Activated T-cell treated with anti-CD3 and anti-CD28 coated beads, Interleukin-2, amount 50 U/mL, for 4 hours (primary cell): ENCODE results near the gene MAP3K4. TPM values are rescaled to one million over a fixed set of nuclear protein-coding genes. Genes with fewer than 3 reads are reported as not detected.
"Not testable (repeated sequence)": the region's sequence is repeated elsewhere in the genome, so short reads cannot be mapped to it uniquely, and the experiment has no call there.

Source experiments
- ATAC-seq, 2 donors: fragments of 200-7000 bp; cut with Tn5 transposase; one replicate each; pipeline ENCODE4 v1.10.0; 2021
- DNase-seq: peaks from one replicate; pipeline ENCODE4 v3.0.0-alpha.2; 2020
- H3K27me3 Mint-ChIP-seq: one replicate; pipeline ENCODE4 v1.8.0; 2021; ENCODE audit warnings: low read depth, mixed read lengths
- H3K36me3 Mint-ChIP-seq: one replicate; pipeline ENCODE4 v1.8.0; 2022; ENCODE audit warnings: mixed read lengths; ENCODE audit not compliant: insufficient read depth
- H3K4me1 Mint-ChIP-seq: one replicate; pipeline ENCODE4 v1.8.0; 2021; ENCODE audit warnings: low read depth, mixed read lengths
- H3K4me3 Mint-ChIP-seq: one replicate; pipeline ENCODE4 v1.8.0; 2021; ENCODE audit warnings: mild to moderate bottlenecking, moderate library complexity, mixed read lengths
- H3K9me3 Mint-ChIP-seq: one replicate; pipeline ENCODE4 v1.8.0; 2021; ENCODE audit warnings: mixed read lengths
- total RNA-seq, 3 donors: library from RNA; stranded (reverse); gene quantifications; one replicate each; pipeline ENCODE4 v1.2.1, GENCODE V29; 2021

Gene MAP3K4
- total RNA-seq, 3 donors from 2014 or later, result 48.8 to 52.4 (median 49.0) TPM

- no peaks in the 10 kb centered on the region for H3K4me1 Mint-ChIP-seq
- no peak for ATAC-seq
- peaks cover 8% of the 10 kb centered on the region for H3K27me3 Mint-ChIP-seq
- no peaks in the 10 kb centered on the region for H3K36me3 Mint-ChIP-seq
- no peak for DNase-seq
- H3K4me3 Mint-ChIP-seq, result no peak overlapping the region
- H3K9me3 Mint-ChIP-seq, result no peaks in the 10 kb centered on the region
These were observed 28.5 kb upstream of the MAP3K4 start for GRCh38 chr6:160962835-160963623.

GRCh38 chr6:160963651-160964050, 27.9 kb upstream of the MAP3K4 start:
- Mint-ChIP-seq H3K4me1 (no peaks in the 10 kb centered on the region), H3K27me3 (peaks cover 8% of the 10 kb centered on the region), H3K4me3 (no peak overlapping the region), H3K36me3 (no peaks in the 10 kb centered on the region), H3K9me3 (no peaks in the 10 kb centered on the region)
- no peak for ATAC-seq
- no peak for DNase-seq

DNA sequence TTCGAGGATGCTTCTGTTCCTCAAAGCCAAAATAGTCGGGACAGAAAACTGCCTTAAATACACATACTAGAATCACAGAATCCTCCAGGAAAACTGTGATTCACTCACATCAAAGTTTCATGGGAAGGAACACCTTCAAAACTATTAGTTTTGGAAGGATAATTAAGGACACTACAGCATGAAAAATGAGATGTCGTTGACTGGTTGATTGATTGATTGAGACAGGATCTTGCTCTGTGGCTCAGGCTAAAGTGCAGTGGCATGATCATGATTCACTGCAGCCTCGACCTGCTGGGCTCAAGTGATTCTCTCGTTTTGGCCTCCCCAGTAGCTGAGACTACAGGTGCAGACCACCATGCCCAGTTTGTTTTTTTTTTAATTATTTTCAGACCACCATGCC, 25.7 kb upstream of the MAP3K4 start:
- no peak for DNase-seq
- no peak for ATAC-seq
- no peaks in the 10 kb centered on the region for H3K9me3 Mint-ChIP-seq
- peaks cover 13% of the 10 kb centered on the region for H3K27me3 Mint-ChIP-seq
- no peak overlapping the region for H3K4me3 Mint-ChIP-seq
- no peaks in the 10 kb centered on the region for H3K36me3 Mint-ChIP-seq
- H3K4me1 Mint-ChIP-seq, result no peaks in the 10 kb centered on the region

DNA sequence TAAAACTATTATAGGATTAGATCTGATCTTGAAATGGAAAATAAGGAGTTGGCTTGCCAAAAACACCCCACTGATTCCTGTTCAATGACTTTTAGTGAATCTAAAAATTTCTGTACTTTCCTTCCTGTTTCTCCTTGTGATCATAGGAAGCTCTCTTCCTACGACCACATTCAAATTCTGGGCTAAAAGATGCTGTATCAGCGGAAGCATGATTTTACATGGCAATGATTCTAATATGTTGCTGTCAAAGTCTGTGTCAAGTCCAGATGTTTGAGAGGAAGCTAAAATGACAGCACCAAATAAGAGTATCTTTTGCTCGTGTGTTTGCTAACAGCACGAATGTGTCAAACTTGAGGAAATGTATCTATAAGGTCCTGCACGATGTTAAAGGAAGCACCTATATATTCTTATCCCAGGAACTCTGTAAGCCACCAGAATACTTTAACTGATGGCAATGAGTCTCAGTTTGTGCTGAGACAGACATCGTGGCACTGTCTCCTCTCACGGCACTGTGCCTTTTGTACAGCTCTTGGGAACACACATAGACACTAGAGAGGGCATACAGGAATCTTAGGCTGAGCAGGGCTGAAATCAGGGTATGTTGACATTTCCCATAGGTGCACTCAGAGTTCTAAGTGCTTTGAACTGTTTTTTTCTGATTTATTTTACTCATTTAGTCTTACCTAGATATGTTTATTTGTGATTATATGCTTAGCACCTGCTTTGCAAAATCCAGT, 24.9 kb upstream of the MAP3K4 start:
- H3K4me3 Mint-ChIP-seq, result no peak overlapping the region
- no peak for ATAC-seq
- H3K27me3 Mint-ChIP-seq, result peaks cover 11% of the 10 kb centered on the region
- no peaks in the 10 kb centered on the region for H3K9me3 Mint-ChIP-seq
- no peaks in the 10 kb centered on the region for H3K4me1 Mint-ChIP-seq
- H3K36me3 Mint-ChIP-seq, result no peaks in the 10 kb centered on the region
- no peak for DNase-seq

DNA sequence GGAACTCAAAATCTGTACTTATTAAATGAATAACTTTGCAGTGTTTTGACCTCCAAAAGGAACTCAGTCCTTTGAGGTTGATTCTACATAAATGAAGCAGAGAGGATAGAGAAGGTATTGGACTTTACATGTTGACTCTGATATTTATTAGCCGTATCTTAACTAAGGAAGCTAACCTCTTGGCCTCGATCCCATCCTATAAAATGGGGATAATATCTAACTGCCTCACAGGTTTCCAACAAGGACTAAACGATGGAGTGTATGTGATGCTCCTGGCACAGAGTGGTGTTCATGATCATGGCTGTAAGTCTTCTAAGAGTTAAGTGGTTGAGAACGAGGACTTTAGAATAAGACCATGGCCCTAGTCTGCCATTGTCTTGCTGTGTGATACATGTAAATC, 24.2 kb upstream of the MAP3K4 start:
- Mint-ChIP-seq H3K4me1 (no peaks in the 10 kb centered on the region), H3K4me3 (no peak overlapping the region), H3K36me3 (no peaks in the 10 kb centered on the region), H3K9me3 (no peaks in the 10 kb centered on the region), H3K27me3 (peaks cover 11% of the 10 kb centered on the region)
- DNase-seq (no peak), ATAC-seq (no peak)

DNA sequence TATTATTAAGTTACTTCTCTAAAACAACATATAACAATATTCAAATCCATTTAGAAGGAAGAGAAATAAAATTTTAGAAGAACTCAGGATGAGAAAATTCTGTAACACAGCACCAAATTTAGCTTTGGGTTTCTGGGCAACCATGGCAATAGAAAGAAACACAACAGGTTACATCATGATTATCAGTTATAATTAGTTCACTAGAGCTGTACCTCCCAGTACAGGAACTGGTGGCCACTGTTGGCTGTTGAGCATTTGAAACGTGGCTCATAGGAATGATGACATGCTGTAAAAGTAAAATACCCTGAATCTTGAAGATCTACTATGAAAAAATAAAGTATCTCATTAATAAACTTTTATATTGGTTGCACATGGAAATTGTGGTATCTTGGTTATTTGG, 23.7 kb upstream of the MAP3K4 start:
- peaks cover 11% of the 10 kb centered on the region for H3K27me3 Mint-ChIP-seq
- H3K4me3 Mint-ChIP-seq, result no peak overlapping the region
- H3K4me1 Mint-ChIP-seq, result no peaks in the 10 kb centered on the region
- no peaks in the 10 kb centered on the region for H3K36me3 Mint-ChIP-seq
- no peaks in the 10 kb centered on the region for H3K9me3 Mint-ChIP-seq
- no peak for DNase-seq
- ATAC-seq, result no peak

DNA sequence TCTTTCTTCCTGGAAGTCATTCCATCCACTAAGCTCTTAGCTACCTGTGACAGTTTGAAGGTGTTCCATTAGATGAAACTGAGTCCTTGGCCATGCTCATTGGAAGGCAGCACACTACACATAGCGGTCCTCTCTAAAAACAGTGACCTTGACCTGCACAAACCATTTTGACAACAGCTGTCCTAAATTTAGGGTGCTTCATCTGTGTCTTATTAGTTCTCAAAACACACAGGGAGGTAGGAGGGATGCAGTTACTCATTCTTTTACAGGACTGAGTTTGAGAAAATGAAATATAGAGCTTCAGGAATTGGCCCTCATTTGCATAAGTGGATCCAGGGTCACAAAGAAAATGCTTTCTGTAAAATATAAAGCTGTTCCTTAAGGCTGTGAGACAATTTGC, 20.4 kb upstream of the MAP3K4 start:
- DNase-seq (no peak), ATAC-seq (no peak)

GRCh38 chr6:160972111-160972510, 19.5 kb upstream of the MAP3K4 start:
- Mint-ChIP-seq H3K36me3 (no peaks in the 10 kb centered on the region), H3K4me1 (no peaks in the 10 kb centered on the region), H3K9me3 (no peaks in the 10 kb centered on the region), H3K27me3 (peaks cover 14% of the 10 kb centered on the region), H3K4me3 (no peak overlapping the region)
- DNase-seq (no peak), ATAC-seq (no peak)

More for the DNA sequence above, 20.4 kb upstream of the MAP3K4 start:
- Mint-ChIP-seq H3K27me3 (peaks cover 10% of the 10 kb centered on the region), H3K4me3 (no peak overlapping the region), H3K4me1 (no peaks in the 10 kb centered on the region), H3K36me3 (no peaks in the 10 kb centered on the region), H3K9me3 (no peaks in the 10 kb centered on the region)

DNA sequence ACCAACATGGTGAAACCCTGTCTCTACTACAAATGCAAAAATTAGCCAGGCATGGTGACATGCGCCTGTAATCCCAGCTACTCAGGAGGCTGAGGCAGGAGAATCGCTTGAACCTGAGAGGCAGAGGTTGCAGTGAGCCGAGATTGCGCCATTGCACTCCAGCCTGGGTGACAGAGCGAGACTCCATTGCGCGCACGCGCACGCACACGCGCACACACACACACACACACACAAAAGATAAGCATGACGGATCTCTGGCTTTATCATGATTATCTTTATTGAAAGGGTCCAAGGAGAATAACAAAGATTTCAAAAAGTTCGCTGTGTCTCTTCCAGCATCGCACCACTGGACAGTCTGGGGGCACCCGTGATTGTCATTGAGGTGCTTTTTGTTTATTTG, 19.0 kb upstream of the MAP3K4 start:
- not testable (repeated sequence) for H3K36me3 Mint-ChIP-seq, H3K9me3 Mint-ChIP-seq, DNase-seq, H3K4me3 Mint-ChIP-seq, H3K4me1 Mint-ChIP-seq, H3K27me3 Mint-ChIP-seq, ATAC-seq

- ATAC-seq (no peak), DNase-seq (no peak)
- Mint-ChIP-seq H3K36me3 (no peaks in the 10 kb centered on the region), H3K9me3 (no peaks in the 10 kb centered on the region), H3K4me1 (no peaks in the 10 kb centered on the region), H3K27me3 (peaks cover 9% of the 10 kb centered on the region), H3K4me3 (no peak overlapping the region)
These were observed 18.0 kb upstream of the MAP3K4 start for GRCh38 chr6:160973311-160974250.

DNA sequence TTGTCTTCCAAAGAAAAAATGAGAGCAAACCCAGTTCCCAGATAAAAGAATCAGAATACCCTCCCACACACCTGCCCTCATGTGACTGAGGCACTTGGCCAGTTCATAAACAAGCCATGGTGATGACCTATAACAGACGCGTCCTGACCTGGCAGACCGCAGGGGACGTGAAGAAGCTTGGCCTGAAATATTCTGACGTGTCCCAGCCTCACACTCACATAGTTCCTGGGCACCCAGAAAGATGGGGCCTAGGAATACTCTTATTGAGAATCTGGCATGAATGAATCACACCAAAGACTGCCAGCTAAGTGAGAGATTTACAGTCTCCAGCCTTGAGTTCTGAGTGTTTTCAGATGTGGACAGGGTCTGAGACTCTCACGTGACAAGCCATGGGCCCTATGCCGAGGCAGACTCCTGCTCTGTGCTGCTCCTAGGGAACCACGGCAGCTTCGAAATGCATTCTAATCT, 17.2 kb upstream of the MAP3K4 start:
- Mint-ChIP-seq H3K27me3 (peaks cover 9% of the 10 kb centered on the region), H3K4me1 (no peaks in the 10 kb centered on the region), H3K9me3 (no peaks in the 10 kb centered on the region), H3K4me3 (no peak overlapping the region), H3K36me3 (no peaks in the 10 kb centered on the region)
- DNase-seq (no peak), ATAC-seq (no peak)

- Mint-ChIP-seq H3K27me3 (peaks cover 9% of the 10 kb centered on the region), H3K4me3 (no peak overlapping the region), H3K4me1 (no peaks in the 10 kb centered on the region), H3K36me3 (no peaks in the 10 kb centered on the region), H3K9me3 (no peaks in the 10 kb centered on the region)
- DNase-seq, result no peak
- ATAC-seq, result no peak
These were observed 16.4 kb upstream of the MAP3K4 start for GRCh38 chr6:160975162-160975561.

GRCh38 chr6:160975961-160976360, 15.6 kb upstream of the MAP3K4 start:
- H3K27me3 Mint-ChIP-seq, H3K4me1 Mint-ChIP-seq, DNase-seq, H3K4me3 Mint-ChIP-seq, H3K9me3 Mint-ChIP-seq, H3K36me3 Mint-ChIP-seq, ATAC-seq: not testable (repeated sequence)
